RCC 7860 (cell line): Measurements from ENCODE around the gene BCHE.
"Not testable (repeated sequence)": the region's sequence is repeated elsewhere in the genome, so short reads cannot be mapped to it uniquely, and the experiment has no call there.

Experiments
- DNase-seq: peaks from one replicate; pipeline ENCODE4 v3.0.0-alpha.2; 2015; ENCODE audit warnings: low spot score
- FAIRE-seq: peaks from 2 replicates; lab custom pipeline; 2012; peaks lifted over from hg19 to GRCh38; lab: Jason Lieb, UNC

BCHE gene

GRCh38 chr3:165817160-165817709 lies 20.0 kb downstream of the BCHE start:
- DNase-seq (no peak), FAIRE-seq (no peak)

GRCh38 chr3:165816209-165816608 lies 21.0 kb downstream of the BCHE start:
- FAIRE-seq (no peak), DNase-seq (no peak)

- no peak for DNase-seq
- FAIRE-seq: no peak
These were observed 21.5 kb downstream of the BCHE start for GRCh38 chr3:165815682-165816081.

- FAIRE-seq: no peak
- DNase-seq: no peak
These were observed 22.8 kb downstream of the BCHE start for GRCh38 chr3:165814380-165814779.

- FAIRE-seq, DNase-seq: not testable (repeated sequence)
These were observed 29.3 kb downstream of the BCHE start for GRCh38 chr3:165807937-165808336.

- no peak for FAIRE-seq
- DNase-seq: no peak
These were observed 31.2 kb downstream of the BCHE start for GRCh38 chr3:165805946-165806561.

GRCh38 chr3:165803471-165803870 lies 33.8 kb downstream of the BCHE start:
- no peak for FAIRE-seq
- no peak for DNase-seq

- FAIRE-seq: no peak
- no peak for DNase-seq
These were observed 36.3 kb downstream of the BCHE start for GRCh38 chr3:165800970-165801369.

- FAIRE-seq (peak; percentile 24), DNase-seq (no peak)
These were observed 38.2 kb downstream of the BCHE start for GRCh38 chr3:165799026-165799425.

GRCh38 chr3:165797551-165797950 lies 39.7 kb downstream of the BCHE start:
- DNase-seq: no peak

GRCh38 chr3:165796701-165797100 lies 40.5 kb downstream of the BCHE start:
- no peak for FAIRE-seq
- no peak for DNase-seq

More at GRCh38 chr3:165797551-165797950, 39.7 kb downstream of the BCHE start:
- no peak for FAIRE-seq

- DNase-seq (no peak), FAIRE-seq (no peak)
These were observed 48.7 kb downstream of the BCHE start for GRCh38 chr3:165788531-165788930.

GRCh38 chr3:165786013-165786412 lies 51.2 kb downstream of the BCHE start:
- DNase-seq (no peak), FAIRE-seq (no peak)

GRCh38 chr3:165784337-165784736 lies 52.9 kb downstream of the BCHE start:
- DNase-seq (no peak), FAIRE-seq (no peak)

GRCh38 chr3:165783383-165783782 lies 53.8 kb downstream of the BCHE start:
- no peak for FAIRE-seq

GRCh38 chr3:165778891-165779290 lies 58.3 kb downstream of the BCHE start:
- FAIRE-seq (no peak), DNase-seq (no peak)

More at GRCh38 chr3:165783383-165783782, 53.8 kb downstream of the BCHE start:
- DNase-seq: no peak

- FAIRE-seq (no peak), DNase-seq (no peak)
These were observed 58.8 kb downstream of the BCHE start for GRCh38 chr3:165778456-165778855.

- FAIRE-seq (no peak), DNase-seq (no peak)
These were observed 61.4 kb downstream of the BCHE start for GRCh38 chr3:165775824-165776223.

GRCh38 chr3:165770781-165771180 lies 66.4 kb downstream of the BCHE start:
- DNase-seq (no peak), FAIRE-seq (no peak)

- DNase-seq (no peak), FAIRE-seq (no peak)
These were observed 68.5 kb downstream of the BCHE start for GRCh38 chr3:165768680-165769079.

GRCh38 chr3:165759041-165759440 lies 78.2 kb downstream of the BCHE start:
- DNase-seq: no peak
- no peak for FAIRE-seq

GRCh38 chr3:165755571-165755970 lies 81.7 kb downstream of the BCHE start:
- no peak for FAIRE-seq

More at GRCh38 chr3:165755571-165755970, 81.7 kb downstream of the BCHE start:
- no peak for DNase-seq
